NOMO-1 treated with dmso at 0.1 percent for 144 hours (cell line): Measurements from ENCODE around the gene CRTC1.

Experiments used
- DNase-seq: peaks from one replicate; lab custom pipeline; 2025; ENCODE audit not compliant: unreplicated experiment; lab: John Stamatoyannopoulos, UW

CRTC1 gene

DNA sequence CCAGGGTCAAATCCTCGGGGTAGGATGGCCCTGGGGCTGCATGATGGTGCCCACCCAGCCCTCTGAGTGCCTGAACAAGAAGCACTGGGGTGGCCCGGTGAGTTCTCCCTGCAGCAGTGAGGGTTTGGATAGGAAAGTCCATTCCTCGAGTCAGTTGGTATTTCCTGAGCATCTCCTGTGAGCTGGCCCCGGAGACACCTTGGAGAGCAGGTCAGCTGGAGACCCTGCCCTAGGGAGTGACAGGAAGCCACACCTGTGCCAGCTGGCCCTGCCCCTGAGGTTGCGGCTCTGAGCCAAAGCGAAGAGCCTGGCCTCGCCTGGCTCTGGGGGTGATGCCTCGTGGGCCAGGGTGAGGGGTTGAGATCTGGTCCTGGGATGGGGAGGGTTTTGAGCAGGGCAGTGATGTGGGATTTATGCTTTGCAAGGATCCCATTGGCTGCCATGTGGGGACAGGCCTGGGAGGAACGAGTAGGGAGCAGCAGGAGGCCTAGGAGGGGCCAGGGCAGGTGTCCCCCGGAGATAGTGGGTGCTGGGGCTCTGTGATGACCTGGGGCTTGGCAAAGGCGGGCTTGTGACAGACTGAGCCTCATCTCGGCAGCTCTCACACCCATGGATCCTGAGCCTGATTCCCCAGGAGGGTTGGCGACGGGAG, 16.0 kb downstream of the CRTC1 start:
- DNase-seq = no peak

DNA sequence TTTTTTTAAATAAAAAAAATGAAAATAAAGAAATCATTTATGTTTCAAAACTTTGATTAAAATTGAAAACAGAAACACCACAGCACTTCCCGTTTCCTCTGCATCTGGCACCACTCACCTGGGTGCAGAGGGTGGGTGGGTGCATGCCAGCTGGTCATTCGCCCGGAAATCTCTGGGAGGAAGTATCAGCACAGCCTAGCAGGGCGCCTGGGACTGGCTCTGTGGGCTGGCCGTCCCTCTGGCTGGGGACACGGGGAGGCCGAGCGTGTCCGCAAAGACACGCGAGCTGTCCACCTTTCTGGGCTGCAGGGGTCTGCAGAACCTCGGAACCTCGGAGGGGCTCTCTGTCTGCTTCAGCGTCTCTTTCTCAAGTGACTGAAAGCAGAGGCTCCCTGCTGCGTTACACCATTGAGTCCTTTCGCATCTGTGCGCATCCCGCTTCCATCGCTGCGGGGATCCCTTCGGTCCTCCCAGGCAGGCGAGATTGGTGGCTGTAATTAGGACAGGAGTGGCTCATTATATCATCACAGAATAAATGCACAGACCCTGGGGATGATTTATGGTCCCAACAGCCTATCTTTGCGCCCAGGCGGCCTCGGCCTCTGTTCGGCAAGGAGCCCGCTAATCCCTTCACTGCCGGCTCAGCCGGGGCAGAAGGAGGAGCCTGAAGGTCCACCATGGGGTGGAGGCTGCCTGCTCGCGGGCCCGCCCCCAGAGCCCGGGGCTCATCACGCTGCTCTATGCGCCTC, 17.2 kb downstream of the CRTC1 start:
- DNase-seq = no peak

DNA sequence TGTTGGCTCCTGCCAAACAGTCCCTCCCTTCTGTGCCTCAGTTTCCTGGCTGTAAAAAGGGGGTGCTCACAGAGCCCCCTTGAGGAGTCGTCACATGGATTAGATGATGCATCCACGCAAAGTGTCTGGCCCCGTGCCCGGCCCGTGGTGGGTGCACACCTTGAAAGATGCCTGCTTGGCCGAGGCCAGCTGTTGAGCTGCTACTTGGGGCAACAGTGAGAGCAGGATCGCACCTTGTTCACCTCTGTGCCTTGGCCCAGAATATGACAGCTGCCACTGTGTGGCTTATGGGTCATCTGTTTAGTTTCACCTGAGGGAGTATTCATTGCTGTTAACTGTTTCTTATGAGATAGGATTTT, 17.7 kb downstream of the CRTC1 start:
- no peak for DNase-seq

DNA sequence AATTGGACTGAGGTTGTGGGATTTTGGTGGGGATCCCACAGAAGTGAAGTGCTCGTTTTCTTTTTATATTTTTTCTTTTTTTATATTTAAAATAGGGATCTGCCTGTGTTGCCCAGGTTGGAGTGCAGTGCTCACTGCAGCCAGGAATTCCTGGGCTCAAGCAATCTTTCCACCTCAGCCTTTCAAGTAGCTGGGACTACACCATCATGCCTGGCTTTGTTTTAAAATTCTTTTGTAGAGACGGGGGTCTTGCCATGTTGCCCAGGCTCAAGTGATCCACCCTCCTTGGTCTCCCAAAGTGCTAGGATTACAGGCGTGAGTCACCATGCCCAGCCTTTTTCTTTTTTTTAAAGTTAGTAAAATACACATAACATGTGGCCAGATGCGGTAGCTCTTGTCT, 20.6 kb downstream of the CRTC1 start:
- DNase-seq = no peak

DNA sequence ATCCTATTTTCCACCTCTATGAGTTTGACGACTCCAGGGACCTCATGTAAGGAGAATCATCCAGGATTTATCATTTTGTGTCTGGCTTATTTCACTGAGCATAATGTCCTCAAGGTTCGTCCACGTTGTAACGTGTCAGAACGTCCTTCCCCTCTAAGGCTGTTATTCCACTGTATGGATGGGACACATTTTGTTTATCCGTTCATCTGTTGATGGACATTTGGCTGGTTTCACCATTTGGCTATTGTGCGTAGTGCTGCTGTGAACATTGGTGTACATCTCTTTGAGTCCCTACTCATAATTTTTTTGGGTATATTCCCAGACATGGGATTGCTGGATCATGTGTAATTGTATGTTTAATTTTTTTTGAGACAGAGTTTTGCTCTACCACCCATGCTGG, 21.5 kb downstream of the CRTC1 start:
- DNase-seq = no peak

DNA sequence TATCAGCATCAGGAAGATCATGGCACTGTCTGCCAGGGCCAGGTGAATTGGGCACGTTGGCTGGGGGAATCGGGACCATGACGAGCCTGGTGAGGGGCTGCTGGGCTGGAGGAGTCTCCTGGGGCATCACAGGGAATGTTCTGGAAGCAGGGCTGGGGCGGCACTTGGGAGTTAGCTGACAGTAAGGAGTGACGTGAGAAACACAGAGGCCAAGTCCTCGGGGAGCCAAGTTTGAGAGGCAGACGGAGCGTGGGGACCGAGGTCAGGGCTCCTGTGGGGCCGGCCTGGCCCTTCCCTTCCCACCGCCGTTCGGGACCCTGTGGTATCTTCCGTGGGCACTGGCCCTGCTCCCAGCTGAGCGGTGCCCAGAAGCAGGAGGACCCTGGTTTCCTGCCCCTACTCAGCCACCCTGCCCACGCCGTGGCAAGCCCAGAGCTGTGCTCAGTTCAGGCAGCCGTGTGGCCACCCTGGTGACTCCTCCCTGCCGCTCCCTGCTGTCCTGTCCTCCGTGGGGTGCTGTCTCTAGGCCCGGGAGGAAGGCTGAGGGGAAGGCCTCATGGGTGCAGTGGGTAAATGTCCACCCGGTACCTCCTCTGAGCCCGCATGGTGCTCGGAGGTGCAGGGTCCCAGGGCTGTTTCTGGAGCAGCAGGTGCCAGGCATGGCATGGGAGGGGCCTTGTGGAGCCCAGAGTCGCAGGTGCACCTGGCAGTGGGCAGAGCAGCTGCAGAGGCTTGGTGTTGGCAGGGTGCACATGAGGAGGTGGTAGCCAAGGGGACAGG, 25.2 kb downstream of the CRTC1 start:
- no peak for DNase-seq

DNA sequence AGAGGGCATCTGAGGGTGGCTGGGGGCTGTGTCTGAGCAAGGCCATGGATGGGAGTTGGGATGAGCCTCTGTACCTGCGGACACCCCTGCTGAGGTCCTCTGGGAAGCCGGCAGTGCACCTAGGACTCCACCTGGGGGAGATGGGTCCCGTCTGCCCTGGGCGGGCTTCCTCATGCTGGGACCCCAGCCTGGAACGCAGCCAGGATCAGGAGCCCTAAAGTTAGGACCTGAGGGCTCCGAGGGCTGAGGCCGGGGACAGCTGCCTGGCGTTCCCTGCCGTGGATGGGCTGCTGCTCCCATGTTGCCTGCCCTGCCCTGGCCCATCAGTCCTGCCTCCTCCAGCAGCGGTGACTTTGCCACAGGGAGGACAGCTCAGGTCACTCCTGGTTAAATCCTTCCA, 26.1 kb downstream of the CRTC1 start:
- no peak for DNase-seq

DNA sequence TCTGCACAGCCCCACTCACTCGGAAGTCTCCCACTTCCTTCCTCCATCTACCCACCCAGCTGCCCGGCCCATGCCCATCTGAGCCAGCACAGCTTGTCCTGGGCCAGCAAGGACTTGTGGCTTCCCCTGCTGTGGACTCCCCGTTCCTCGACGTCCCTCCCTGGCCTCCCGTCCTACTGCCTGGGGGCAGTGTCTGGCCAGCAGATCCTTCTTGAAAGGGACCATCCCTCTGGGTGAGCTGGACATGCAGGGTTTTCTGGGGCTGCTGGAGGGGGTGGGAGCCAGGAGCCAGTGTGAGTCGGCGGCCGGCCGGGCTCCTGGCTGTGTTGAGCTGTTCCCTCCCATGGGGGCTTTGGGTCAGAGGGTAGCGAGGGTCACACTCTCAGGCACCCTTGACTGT, 26.7 kb downstream of the CRTC1 start:
- DNase-seq = no peak

DNA sequence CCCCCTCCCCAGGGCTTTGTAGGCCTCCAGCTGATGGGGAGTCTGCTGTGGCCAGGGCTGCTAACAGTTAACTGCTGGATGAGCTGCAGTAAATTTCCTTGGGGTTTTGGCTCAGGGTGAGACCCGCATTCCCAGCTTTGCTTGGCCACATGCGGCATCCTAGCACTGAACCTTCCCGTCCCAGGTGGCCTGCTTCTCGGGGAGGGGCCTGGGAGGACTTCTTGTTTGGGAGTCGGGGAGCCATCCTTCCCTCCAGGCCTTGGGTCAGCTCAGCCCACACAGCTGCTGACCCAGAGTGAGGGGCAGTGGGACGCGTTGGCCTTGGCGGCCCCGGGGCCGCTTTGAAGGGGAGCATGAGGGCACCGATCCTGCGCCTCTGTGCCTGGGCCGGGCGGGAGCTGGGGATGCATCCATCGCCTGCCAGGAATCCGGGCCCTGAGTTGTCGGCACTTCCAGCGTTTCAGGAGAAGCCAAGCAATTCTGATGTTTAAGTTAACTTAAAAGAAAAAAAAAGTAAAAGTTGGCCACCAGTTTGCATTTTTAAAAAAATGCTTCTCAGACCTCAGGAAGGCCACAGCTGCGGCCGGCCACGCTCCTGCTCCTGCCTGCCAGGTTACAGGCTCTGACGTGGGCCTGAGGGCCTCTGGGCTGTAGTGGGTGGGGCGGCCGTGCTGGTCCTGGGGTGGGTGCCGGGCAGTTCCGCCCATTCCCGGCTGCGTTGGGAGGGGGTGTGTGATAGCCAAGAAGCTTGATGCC, 27.7 kb downstream of the CRTC1 start:
- no peak for DNase-seq

DNA sequence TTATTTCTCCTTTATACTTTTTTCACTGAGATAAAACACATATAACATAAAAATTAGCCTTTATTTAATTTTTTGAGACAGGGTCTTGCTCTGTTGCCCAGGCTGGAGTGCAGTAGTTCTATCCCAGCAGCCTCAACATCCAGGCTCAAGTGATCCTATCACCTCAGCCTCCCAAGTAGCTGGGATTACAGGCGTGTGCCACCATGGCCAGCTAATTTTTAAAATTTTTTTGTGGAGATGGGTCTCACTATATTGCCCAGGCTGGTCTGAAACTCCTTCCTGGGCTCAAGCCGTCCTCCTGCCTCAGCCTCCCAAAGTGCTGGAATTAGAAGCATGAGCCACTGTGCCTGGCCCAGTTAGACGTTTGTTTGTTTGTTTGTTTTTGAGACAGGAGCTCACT, 28.4 kb downstream of the CRTC1 start:
- no peak for DNase-seq

DNA sequence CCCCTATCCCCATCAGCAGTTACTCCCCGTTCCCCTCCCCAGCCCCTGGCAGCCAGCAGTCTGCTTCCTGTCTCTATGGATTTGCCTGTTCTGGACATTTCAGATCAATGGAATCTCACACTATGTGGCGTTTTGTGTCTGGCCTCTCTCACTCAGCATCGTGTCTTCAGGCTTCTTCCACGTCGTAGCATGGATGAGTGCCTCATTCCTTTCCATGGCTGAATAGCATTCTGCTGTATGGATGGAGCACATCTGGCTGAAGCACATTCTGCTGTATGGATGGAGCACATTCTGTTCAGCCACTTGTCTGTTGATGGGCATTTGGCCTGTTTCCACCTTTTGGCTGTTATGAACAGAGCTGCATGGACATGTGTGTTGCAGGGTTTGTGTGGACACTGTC, 29.5 kb downstream of the CRTC1 start:
- DNase-seq = no peak

DNA sequence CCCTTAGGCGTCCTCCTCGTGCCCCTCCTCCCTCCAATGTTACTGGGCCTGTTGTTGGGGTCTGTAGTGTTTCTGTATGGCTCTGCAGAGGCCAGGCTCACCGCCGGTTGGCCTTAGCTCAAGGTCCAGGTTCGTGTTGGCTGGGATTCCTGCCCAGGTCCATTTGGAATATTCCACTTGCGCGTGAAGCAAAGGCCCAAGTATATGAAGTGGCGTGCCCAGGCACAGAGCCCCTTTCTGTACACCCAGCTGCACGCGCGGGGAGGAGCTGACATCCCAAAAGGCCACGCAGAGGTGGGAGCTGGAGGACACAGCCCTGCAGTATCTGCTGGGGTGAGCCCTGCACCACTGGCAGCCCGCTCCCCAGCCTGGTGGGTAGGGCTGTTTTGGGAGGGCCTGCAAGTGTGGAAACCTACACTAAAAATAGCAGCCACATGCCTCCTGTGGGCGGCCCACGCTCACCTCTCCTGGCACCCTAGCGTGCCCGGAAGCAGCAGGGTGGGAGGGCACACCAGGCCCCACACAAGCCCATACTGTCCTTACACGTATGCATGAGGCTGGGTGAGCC, 30.2 kb downstream of the CRTC1 start:
- DNase-seq = no peak

DNA sequence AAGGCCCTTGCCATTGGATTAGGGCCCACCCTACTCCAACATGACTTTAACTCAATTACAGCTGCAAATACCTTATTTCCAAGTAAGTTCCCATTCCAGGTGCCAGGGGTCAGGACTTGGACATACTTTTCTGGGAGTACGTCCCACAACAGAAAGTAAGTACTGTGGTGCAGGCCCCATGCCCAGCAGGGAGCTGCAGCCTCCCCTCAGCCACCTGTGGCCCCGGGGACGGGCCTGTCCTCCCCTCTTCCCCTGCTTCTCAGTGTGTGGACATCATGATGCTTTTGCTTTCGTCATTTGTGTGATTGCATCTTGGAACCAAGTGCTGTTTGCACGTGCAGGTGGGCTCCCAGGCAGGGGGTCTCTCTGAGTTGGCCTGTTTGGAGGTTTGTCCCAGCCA, 31.9 kb downstream of the CRTC1 start:
- no peak for DNase-seq

DNA sequence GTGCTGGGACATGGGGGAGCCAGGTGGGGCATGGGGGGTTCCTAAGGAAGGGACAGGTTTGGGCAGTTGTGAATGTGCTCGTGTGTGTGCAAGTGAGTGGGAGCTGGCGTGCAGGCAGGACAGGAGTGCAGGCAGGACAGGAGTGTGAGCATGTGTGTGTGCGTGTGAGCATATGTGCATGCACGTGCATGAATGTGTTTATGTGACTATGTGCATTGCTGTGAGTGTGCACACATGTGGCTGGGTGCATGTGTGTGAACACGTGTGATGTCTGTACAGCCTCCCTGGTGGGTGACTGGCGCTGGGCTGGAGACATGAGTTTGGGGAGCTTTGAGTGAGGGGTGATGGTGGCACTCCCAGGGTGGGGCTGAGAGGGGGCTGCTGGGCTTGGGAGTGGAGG, 33.4 kb downstream of the CRTC1 start:
- no peak for DNase-seq

DNA sequence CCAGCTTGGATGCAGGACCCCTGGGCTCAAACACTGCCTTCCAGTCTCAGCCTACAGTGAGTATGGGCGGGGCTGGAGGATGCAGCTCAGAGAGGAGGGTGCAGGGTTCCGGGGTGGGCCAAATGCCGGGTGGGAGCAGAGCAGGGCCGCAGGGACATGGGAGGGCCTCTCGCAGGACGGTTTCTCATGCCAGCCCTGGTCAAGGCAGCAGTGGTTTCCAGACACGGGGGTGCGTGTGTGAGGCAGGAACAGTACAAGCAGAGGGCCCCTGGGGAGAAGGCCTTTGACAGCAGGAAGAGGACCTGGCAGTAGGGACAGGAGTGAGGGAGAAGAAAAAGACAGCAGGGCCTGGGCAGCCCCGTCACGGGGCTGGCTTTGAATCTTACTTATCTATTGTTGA, 34.1 kb downstream of the CRTC1 start:
- DNase-seq = no peak

DNA sequence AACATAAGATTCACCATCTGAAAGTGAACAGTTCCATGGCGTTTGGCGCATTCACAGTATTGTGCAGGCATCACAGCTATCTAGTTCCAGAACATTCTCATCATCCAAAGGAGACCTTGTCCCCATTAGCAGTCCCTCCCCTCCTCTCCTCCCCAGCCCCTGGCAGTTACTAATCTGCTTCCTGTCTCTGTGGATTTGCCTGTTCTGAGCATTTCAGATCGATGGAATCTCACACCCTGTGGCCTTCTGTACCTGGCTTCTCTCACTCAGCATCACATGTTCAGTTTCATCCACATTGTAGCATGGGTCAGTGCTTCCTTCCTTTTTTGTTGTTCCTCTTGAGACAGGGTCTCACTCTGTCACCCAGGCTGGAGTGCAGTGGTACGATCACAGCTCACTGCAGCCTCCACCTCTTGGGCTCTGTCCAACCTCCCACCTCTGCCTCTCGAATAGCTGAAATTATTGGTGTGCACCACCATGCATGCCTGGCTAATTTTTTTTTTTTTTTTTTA, 34.6 kb downstream of the CRTC1 start:
- DNase-seq = no peak

DNA sequence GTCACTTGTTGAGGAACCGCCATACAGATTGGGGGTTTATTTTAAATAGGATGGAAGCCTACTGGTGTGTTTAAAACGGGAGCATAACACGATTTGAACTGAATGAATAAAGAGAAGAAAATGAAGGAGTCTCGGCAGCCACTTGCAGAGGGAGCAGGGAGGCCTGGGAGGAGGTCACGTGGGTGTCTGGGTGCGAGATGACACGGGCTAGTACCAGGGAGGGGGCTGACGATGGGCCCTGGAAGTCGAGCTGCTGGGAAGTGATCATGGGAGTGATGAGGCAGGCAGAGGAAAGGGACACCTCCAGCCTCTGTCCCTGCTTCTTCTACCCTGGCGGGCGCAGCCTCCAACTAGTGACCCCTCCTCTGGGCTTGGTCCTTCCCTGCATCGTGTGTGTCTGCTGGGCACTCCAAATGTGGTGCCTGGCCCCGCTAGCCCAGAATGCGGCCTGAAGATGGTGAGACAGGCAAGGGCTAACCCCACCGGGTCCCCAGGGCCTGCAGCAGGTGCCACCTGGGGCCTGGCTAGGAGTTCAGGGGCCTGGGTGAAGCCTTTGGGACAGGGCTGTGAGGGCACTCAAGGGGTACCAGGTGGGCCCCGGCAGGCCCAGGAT, 35.5 kb downstream of the CRTC1 start:
- no peak for DNase-seq

DNA sequence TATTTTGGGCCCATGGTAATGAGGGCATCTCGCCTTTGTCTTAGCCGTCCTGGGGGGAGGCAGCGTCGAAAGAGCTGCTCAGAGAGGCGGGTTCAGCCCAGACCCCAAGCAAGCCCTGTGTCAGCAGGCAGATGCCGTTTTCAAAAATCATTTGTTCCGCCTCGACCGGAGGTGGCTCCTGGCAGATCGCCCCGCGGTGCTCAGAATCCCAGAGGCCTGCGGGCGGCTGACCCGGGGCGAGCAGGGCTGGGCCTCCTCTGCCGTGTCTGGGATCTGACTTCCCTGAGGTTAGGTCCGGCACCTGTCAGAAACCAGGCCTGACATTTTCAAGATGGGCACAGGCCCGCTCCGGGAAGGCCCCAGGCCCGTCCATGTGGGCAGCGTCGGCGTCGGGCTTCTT, 36.1 kb downstream of the CRTC1 start:
- no peak for DNase-seq

DNA sequence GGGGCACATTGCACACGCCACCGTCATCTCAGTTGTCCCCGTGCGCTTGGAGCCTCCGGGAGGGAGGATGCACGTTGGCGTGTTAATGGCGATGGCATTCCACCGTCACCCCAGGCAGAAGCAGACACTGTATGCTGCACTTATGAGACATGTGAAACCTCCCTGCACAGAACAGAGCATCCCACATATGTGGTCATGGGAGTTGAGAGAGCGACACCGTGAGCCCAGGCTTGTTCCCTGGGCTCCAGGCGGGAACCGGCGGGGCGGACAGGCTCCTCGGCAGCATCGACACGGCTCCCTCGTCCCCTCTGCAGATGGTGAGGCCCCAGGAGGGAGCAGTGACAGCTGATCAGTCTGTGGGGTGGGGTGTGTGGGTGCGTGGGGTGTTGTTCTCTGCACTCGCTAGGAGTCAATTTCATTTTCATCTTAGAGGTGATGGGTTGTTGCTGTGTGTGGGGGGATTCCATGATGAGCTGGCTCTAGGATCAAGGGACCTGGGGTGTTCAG, 40.4 kb downstream of the CRTC1 start:
- DNase-seq = no peak
